MM.1S (cell line): ENCODE results near the gene PROCA1.

Experiments used
- DNase-seq: peaks from one replicate; pipeline ENCODE4 v3.0.0-alpha.2; 2015
- H2AFZ ChIP-seq: fragments of 300-600 bp; sonication (generic); 2 replicates; pipeline ENCODE4 v1.6.0; 2016; ENCODE audit warnings: antibody characterized with exemption, low read length
- H3F3A ChIP-seq: fragments of 300-600 bp; sonication (generic); 2 replicates; pipeline ENCODE4 v1.6.1; 2016; ENCODE audit warnings: mild to moderate bottlenecking, antibody characterized with exemption, low read length, moderate library complexity, mixed read lengths; ENCODE audit not compliant: insufficient read depth
- H3K27ac ChIP-seq: fragments of 300-600 bp; sonication (generic); 2 replicates; pipeline ENCODE4 v1.5.1; 2016; ENCODE audit warnings: mild to moderate bottlenecking, low read length
- H3K27me3 ChIP-seq: fragments of 300-600 bp; sonication (generic); replicated peaks from 2 replicates; pipeline ENCODE4 v1.6.0; 2016; ENCODE audit warnings: low read length; ENCODE audit not compliant: insufficient read depth
- H3K36me3 ChIP-seq: fragments of 300-600 bp; sonication (generic); replicated peaks from 2 replicates; pipeline ENCODE4 v1.6.1; 2016; ENCODE audit warnings: mild to moderate bottlenecking, low read length, mixed read lengths; ENCODE audit not compliant: insufficient read depth
- H3K4me1 ChIP-seq: fragments of 300-600 bp; sonication (generic); 2 replicates; pipeline ENCODE4 v1.6.1; 2016; ENCODE audit warnings: low read length, mixed read lengths
- H3K4me2 ChIP-seq: fragments of 300-600 bp; sonication (generic); 2 replicates; pipeline ENCODE4 v1.6.0; 2016; ENCODE audit warnings: low read depth, low read length
- H3K4me3 ChIP-seq: fragments of 300-600 bp; sonication (generic); 2 replicates; pipeline ENCODE4 v1.5.1; 2016; ENCODE audit warnings: low read length, mixed read lengths
- H3K79me2 ChIP-seq: fragments of 300-600 bp; sonication (generic); 2 replicates; pipeline ENCODE4 v1.6.1; 2016; ENCODE audit warnings: mixed run types, low read length, mixed read lengths
- H3K9ac ChIP-seq: fragments of 300-600 bp; sonication (generic); 2 replicates; pipeline ENCODE4 v1.6.1; 2016; ENCODE audit warnings: low read length, mixed read lengths
- H3K9me2 ChIP-seq: fragments of 300-600 bp; sonication (generic); replicated peaks from 2 replicates; pipeline ENCODE4 v1.6.1; 2016; ENCODE audit warnings: mild to moderate bottlenecking, low read length, mixed read lengths; ENCODE audit not compliant: insufficient read depth
- H3K9me3 ChIP-seq: fragments of 300-600 bp; sonication (generic); replicated peaks from 2 replicates; pipeline ENCODE4 v1.6.1; 2016; ENCODE audit warnings: mild to moderate bottlenecking, low read length, mixed read lengths; ENCODE audit not compliant: insufficient read depth
- H4K20me1 ChIP-seq: fragments of 300-600 bp; sonication (generic); 2 replicates; pipeline ENCODE4 v1.6.1; 2016; ENCODE audit warnings: mild to moderate bottlenecking, low read length, moderate library complexity, mixed read lengths; ENCODE audit not compliant: insufficient read depth
- EZH2 ChIP-seq: fragments of 300-600 bp; sonication (generic); optimal IDR thresholded peaks from 2 replicates; pipeline ENCODE3; 2017; ENCODE audit warnings: low read depth, mild to moderate bottlenecking, antibody characterized with exemption, low read length, mixed read lengths
- EZH2phosphoT487 ChIP-seq: fragments of 300-600 bp; sonication (generic); IDR thresholded peaks from 2 replicates; pipeline ENCODE4 v1.6.1; 2018; ENCODE audit warnings: antibody characterized with exemption, low read length
- TF ChIP-seq, protein P1 (sequence below): fragments of 300-600 bp; sonication (generic); IDR thresholded peaks from 2 replicates; pipeline ENCODE4 v1.5.1; 2016; ENCODE audit warnings: antibody characterized with exemption, low read length, mixed read lengths

PROCA1 gene, protein sequence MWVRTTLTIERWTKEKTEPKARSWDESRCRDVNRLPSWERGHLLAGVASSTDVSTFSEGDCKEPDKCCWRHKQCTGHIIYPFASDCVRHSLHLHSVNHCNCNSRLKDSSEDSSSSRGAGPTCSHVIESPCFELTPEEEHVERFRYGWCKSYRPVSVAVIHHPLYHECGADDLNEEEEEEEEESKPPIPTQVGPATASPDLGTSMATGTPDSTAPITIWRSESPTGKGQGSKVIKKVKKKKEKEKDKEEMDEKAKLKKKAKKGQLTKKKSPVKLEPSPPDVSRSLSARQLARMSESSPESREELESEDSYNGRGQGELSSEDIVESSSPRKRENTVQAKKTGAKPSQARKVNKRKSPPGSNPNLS

DNA sequence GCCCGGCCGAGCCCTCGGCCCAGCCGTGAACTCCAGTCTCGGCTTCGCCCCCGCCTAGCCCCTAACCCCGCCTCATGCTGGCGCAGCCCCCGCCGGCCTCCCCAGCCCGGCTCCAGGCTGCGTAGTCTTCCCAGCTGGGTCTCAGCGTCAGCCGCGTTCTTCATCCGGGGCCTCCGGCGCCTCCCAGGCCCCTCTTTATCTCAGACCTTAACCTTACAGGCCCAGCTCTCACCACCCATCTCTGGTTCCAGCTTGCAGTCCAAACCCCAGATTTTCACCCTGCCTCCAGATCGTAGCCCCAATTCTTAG lies at the start of gene PROCA1:
PROCA1 (minus strand) TSS at position 166 of the 309 bp plus-strand sequence. CDS start 228 bp downstream, outside the sequence.
- H4K20me1 ChIP-seq = no peaks in the 10 kb centered on the region
- no peak for TF ChIP-seq EZH2phosphoT487
- TF ChIP-seq, protein P1, sequence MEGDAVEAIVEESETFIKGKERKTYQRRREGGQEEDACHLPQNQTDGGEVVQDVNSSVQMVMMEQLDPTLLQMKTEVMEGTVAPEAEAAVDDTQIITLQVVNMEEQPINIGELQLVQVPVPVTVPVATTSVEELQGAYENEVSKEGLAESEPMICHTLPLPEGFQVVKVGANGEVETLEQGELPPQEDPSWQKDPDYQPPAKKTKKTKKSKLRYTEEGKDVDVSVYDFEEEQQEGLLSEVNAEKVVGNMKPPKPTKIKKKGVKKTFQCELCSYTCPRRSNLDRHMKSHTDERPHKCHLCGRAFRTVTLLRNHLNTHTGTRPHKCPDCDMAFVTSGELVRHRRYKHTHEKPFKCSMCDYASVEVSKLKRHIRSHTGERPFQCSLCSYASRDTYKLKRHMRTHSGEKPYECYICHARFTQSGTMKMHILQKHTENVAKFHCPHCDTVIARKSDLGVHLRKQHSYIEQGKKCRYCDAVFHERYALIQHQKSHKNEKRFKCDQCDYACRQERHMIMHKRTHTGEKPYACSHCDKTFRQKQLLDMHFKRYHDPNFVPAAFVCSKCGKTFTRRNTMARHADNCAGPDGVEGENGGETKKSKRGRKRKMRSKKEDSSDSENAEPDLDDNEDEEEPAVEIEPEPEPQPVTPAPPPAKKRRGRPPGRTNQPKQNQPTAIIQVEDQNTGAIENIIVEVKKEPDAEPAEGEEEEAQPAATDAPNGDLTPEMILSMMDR = no peak
- TF ChIP-seq EZH2 = no peak
- no peak within 1 kb of the TSS for H3K27ac ChIP-seq
- peak within 1 kb of the TSS; percentile 79 for H3K4me3 ChIP-seq
- H3K4me2 ChIP-seq = peak within 1 kb of the TSS; percentile 86
- H3K9me2 ChIP-seq = no peaks in the 10 kb centered on the region
- no peaks in the 10 kb centered on the region for H3K36me3 ChIP-seq
- 0 out of 2 replicates have a peak, but pooled peaks cover 4% of the 10 kb centered on the region for H3F3A ChIP-seq
- H2AFZ ChIP-seq = peak within 1 kb of the TSS; percentile 100
- H3K9me3 ChIP-seq = no peaks in the 10 kb centered on the region
- no peaks in the 10 kb centered on the region for H3K79me2 ChIP-seq
- 0 out of 2 replicates have a peak, but pooled peaks cover 3% of the 10 kb centered on the region for H3K4me1 ChIP-seq
- peak within 1 kb of the TSS; percentile 61; the same call in 1 of the 2 replicates for H3K9ac ChIP-seq
- DNase-seq = no peak
- H3K27me3 ChIP-seq = peaks cover 45% of the 10 kb centered on the region

DNA sequence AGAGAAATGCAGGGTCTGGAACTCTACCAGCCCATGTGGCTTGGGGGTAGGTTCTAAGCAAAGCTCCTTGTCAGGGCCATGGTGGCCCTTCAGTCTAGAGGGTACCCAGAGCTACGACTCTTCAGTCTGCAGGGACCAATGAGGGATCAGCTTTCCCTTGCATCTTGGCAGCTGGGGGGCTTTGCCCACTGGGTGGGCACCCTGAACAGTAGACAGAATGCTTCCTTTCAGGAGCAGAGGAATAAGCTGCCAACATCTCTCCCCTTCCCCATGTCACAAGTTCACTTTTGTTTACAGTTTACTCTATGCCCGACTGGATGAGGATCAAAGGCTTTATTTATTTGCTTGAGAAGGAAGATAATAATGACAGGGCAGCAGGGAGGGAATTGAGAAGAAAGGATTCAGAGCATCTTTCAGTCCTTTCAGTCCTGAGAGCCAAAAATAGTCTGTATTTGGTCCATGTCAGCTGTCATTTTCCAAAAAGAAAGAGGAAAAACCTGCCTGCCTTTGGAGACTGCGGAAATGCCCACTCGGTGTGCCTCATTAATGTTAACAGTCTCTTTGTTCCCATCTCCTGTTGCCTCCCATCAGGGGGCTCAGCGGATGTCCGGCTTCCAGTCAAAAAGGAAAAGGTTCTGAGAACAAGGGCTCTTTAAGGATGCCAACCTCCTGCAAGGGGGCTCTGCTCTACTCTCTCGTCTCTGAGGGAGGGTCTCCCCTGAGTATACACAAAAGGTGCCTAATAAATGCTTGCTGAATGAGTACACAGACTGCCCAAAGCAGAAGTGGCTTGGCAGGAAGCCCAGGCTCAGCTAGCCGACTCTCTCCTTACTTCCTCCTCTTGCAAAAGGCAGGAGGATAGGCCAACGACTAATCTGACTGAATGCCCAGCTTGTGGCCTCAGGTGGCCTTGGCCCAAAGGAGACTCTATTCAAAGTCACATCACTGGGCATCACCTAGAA lies 49.2 kb upstream of the PROCA1 start:
- peaks cover 12% of the 10 kb centered on the region for H3K4me1 ChIP-seq
- no peak for TF ChIP-seq EZH2
- TF ChIP-seq, protein P1 = no peak
- no peak overlapping the region for H3K4me2 ChIP-seq
- no peaks in the 10 kb centered on the region for H3K9me3 ChIP-seq
- H3K79me2 ChIP-seq = peaks cover 7% of the 10 kb centered on the region; the same call in 1 of the 2 replicates
- H2AFZ ChIP-seq = no peak overlapping the region
- peaks cover 9% of the 10 kb centered on the region for H3F3A ChIP-seq
- H3K9ac ChIP-seq = no peak overlapping the region
- no peaks in the 10 kb centered on the region for H3K36me3 ChIP-seq
- H3K27me3 ChIP-seq = no peaks in the 10 kb centered on the region
- no peak overlapping the region for H3K27ac ChIP-seq
- H4K20me1 ChIP-seq = no peaks in the 10 kb centered on the region
- H3K4me3 ChIP-seq = no peak overlapping the region
- no peak for DNase-seq
- H3K9me2 ChIP-seq = no peaks in the 10 kb centered on the region

DNA sequence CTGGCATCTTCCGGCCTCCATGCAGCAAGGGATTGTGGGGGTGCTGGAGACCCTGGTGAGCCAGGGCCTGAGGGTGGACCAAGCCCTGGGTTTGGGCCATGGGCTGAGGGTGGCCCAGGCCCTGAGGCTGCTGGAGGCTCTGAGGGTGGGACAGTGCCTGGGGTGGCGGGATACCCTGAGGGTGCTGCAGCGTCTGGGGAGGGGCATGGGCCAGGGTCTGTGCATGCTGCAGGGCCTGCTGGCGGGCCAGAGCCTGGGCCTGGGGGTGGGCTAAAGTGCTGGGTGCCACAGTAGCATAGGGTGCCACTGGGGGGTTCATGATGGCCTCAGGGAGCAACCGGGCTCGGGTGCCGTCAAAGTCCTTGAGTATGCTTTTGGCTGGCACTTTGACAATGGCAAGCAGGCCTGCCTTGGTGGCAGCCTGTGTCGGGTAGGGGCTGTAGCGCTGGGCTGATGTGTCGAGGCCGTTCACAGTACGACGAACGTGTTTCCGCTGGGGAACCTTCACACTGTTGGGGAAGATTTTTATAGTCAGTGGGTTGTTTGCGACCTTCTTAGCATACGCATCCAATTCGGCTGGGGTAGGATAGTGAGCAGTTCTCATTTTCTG lies 47.7 kb upstream of the PROCA1 start:
- peaks cover 9% of the 10 kb centered on the region for H3F3A ChIP-seq
- H3K27me3 ChIP-seq = no peaks in the 10 kb centered on the region
- no peaks in the 10 kb centered on the region for H3K36me3 ChIP-seq

More for the DNA sequence above, 47.7 kb upstream of the PROCA1 start:
- Histone ChIP-seq H3K9ac (no peak overlapping the region), H3K4me3 (no peak overlapping the region), H3K9me3 (no peaks in the 10 kb centered on the region), H3K27ac (no peak overlapping the region), H2AFZ (no peak overlapping the region), H4K20me1 (no peaks in the 10 kb centered on the region), H3K4me2 (no peak overlapping the region), H3K4me1 (peaks cover 12% of the 10 kb centered on the region), H3K9me2 (no peaks in the 10 kb centered on the region), H3K79me2 (peaks cover 7% of the 10 kb centered on the region; the same call in 1 of the 2 replicates)
- no peak for DNase-seq
- TF ChIP-seq EZH2 = no peak
- TF ChIP-seq, protein P1 = no peak
- TF ChIP-seq EZH2phosphoT487 = no peak
